OCI-LY7 (cell line): Measurements from ENCODE around the gene MATK.

Source experiments
- CTCF ChIP-seq: fragments of 200-600 bp; sonication (generic); conservative IDR thresholded peaks from 2 replicates; pipeline ENCODE4 v1.5.1; 2014; ENCODE audit warnings: mild to moderate bottlenecking, antibody characterized with exemption, low read length, moderate library complexity, mixed read lengths
- EZH2phosphoT487 ChIP-seq: fragments of 200-600 bp; sonication (generic); IDR thresholded peaks from 2 replicates; pipeline ENCODE4 v1.6.1; 2018; ENCODE audit warnings: low read depth, borderline replicate concordance, mild to moderate bottlenecking, mixed run types, antibody characterized with exemption, low read length, moderate library complexity, mixed read lengths

- TF ChIP-seq CTCF (no peak), EZH2phosphoT487 (no peak)
These were observed 51.9 kb downstream of the MATK start for GRCh38 chr19:3734310-3734600.
